ENCODE measurements around the gene FAM89A.
"Not testable (repeated sequence)": the region's sequence is repeated elsewhere in the genome, so short reads cannot be mapped to it uniquely, and the experiment has no call there.

The FAM89A gene

DNA sequence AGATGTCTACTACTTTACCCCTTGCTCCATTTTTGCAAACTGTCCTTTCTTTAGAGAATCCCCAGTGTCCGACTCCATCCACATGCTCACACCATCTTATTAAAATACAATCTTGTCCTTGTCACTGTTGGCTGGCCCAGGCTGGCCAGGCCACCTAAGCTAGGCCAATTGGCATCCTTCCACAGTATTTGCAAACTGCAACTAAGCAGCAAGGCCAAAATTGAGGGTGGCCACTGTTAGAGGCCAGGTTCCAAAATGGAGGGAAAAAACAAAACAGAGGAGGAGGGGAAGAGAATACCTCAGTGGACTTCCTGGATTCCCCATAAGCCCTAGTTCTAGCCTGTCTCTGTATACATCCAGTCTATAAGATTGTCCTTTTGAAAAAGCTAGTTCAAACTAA, 4.3 kb downstream of the FAM89A start:
- H3K4me3 ChIP-seq (ENCODE audit: control insufficient read depth in 1 of 7, extremely low read depth in 1 of 7, insufficient read depth in 4 of 7, low read depth in 2 of 7, low read length in 6 of 7): peak overlapping the region in 1 of 7 experiments; percentile 16
- POLR2A ChIA-PET: no interaction called here
- peaks cover 8 to 79% (median 50%) of the 10 kb centered on the region in 4 experiments for H3K4me1 ChIP-seq (ENCODE audit: control extremely low read depth in 1 of 4, control insufficient read depth in 4 of 4, insufficient read depth in 4 of 4, low read length in 3 of 4)
- CTCF ChIA-PET: no interaction called here
- WGBS (ENCODE audit: insufficient coverage): no CpG with 5 or more reads among the region's 1 CpG
- peaks cover 0 to 3% (median 0%) of the 10 kb centered on the region in 4 experiments for H3K36me3 ChIP-seq (ENCODE audit: control insufficient read depth in 4 of 4, insufficient read depth in 4 of 4, low read length in 3 of 4)
- peaks cover 0 to 13% (median 10%) of the 10 kb centered on the region in 5 experiments for H3K27me3 ChIP-seq (replicated peaks in 2 of 5; ENCODE audit: control insufficient read depth in 4 of 5, insufficient read depth in 5 of 5, low read length in 4 of 5)
- no peak for DNase-seq
- no peak overlapping the region for H3K27ac ChIP-seq (ENCODE audit: insufficient read depth in 1 of 2, low read depth in 1 of 2, low read length in 2 of 2, poor library complexity in 1 of 2, severe bottlenecking in 2 of 2)
- H3K9me3 ChIP-seq (ENCODE audit: control extremely low read depth in 1 of 5, control insufficient read depth in 4 of 5, insufficient read depth in 2 of 5, low read depth in 1 of 5, low read length in 4 of 5): no peaks in the 10 kb centered on the region

DNA sequence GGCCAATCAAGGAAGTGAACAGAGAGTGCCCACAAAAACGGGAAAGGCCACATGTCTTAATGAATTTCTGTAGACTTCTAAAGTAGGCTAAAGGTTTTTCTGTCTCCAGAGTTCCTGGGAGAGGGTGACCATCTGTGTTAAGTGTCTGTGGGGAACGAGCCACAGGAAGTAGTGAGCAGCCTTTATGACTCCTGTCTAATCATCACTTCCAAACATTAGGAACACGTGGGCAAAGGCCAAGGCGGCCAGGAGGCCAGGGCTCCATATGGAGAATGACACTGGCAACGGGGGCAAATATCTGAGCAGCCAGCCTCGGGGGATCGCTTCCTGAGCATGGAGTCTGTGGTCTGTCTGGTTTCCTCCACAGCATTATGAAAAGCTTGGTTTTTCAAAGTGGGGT, 7.1 kb downstream of the FAM89A start:
- CTCF ChIA-PET: interaction anchor here (1.0 to 1.4 kb wide), 2 partner anchors 18 to 49 kb away, joined by 3 to 4 read pairs; no protein-coding TSS in a partner anchor

DNA sequence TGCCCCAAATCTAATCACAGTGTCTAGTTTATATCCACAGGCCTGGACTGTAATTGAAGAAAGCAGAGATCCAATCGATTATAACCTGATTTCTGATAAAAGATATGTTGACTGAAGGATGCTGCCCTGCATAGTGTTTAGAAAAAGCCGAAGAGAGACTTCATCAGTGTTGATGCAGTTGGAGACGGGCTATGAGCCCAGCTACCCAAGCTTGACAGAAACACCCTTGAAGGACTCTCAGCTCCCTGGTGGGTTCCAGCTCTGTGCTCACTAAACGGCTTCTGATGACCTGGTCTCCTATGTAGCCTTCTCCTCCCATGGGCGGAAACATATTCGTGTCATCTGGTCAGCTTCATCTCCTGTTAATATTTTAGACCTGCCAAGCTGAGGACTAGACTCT, 10.2 kb downstream of the FAM89A start:
- no peak for DNase-seq
- ChIA-PET CTCF (interaction anchor here (1.1 kb wide), 1 partner anchor 188 kb away, joined by 3 read pairs; no protein-coding TSS in a partner anchor), POLR2A (no interaction called here)
- H3K9me3 ChIP-seq (ENCODE audit: control extremely low read depth in 1 of 5, control insufficient read depth in 4 of 5, insufficient read depth in 2 of 5, low read depth in 1 of 5, low read length in 4 of 5): no peaks in the 10 kb centered on the region
- H3K4me1 ChIP-seq (ENCODE audit: control extremely low read depth in 1 of 4, control insufficient read depth in 4 of 4, insufficient read depth in 4 of 4, low read length in 3 of 4): peaks cover 0 to 63% (median 35%) of the 10 kb centered on the region in 4 experiments
- 93% methylated on average over 4 of the region's 6 CpGs for WGBS (ENCODE audit: insufficient coverage)
- no peaks in the 10 kb centered on the region for H3K27me3 ChIP-seq (replicated peaks in 2 of 5; ENCODE audit: control insufficient read depth in 4 of 5, insufficient read depth in 5 of 5, low read length in 4 of 5)
- no peak overlapping the region for H3K4me3 ChIP-seq (ENCODE audit: control insufficient read depth in 1 of 7, extremely low read depth in 1 of 7, insufficient read depth in 4 of 7, low read depth in 2 of 7, low read length in 6 of 7)
- H3K36me3 ChIP-seq (ENCODE audit: control insufficient read depth in 4 of 4, insufficient read depth in 4 of 4, low read length in 3 of 4): peaks cover 0 to 17% (median 0%) of the 10 kb centered on the region in 4 experiments
- H3K27ac ChIP-seq (ENCODE audit: insufficient read depth in 1 of 2, low read depth in 1 of 2, low read length in 2 of 2, poor library complexity in 1 of 2, severe bottlenecking in 2 of 2): no peak overlapping the region

More for the DNA sequence above, 7.1 kb downstream of the FAM89A start:
- no peak overlapping the region for H3K27ac ChIP-seq (ENCODE audit: insufficient read depth in 1 of 2, low read depth in 1 of 2, low read length in 2 of 2, poor library complexity in 1 of 2, severe bottlenecking in 2 of 2)
- peak overlapping the region in 2 of 7 experiments; percentile 34 to 45 for H3K4me3 ChIP-seq (ENCODE audit: control insufficient read depth in 1 of 7, extremely low read depth in 1 of 7, insufficient read depth in 4 of 7, low read depth in 2 of 7, low read length in 6 of 7)
- H3K4me1 ChIP-seq (ENCODE audit: control extremely low read depth in 1 of 4, control insufficient read depth in 4 of 4, insufficient read depth in 4 of 4, low read length in 3 of 4): peaks cover 8 to 78% (median 43%) of the 10 kb centered on the region in 4 experiments
- POLR2A ChIA-PET: no interaction called here
- peak in 2 of 3 donors; percentile 20 to 39 for DNase-seq
- H3K27me3 ChIP-seq (replicated peaks in 2 of 5; ENCODE audit: control insufficient read depth in 4 of 5, insufficient read depth in 5 of 5, low read length in 4 of 5): peaks cover 0 to under 1% (median 0%) of the 10 kb centered on the region in 5 experiments
- H3K36me3 ChIP-seq (ENCODE audit: control insufficient read depth in 4 of 4, insufficient read depth in 4 of 4, low read length in 3 of 4): peaks cover 0 to 7% (median 0%) of the 10 kb centered on the region in 4 experiments
- H3K9me3 ChIP-seq (ENCODE audit: control extremely low read depth in 1 of 5, control insufficient read depth in 4 of 5, insufficient read depth in 2 of 5, low read depth in 1 of 5, low read length in 4 of 5): no peaks in the 10 kb centered on the region
- 2% methylated on average over 7 of the region's 7 CpGs for WGBS (ENCODE audit: insufficient coverage)

DNA sequence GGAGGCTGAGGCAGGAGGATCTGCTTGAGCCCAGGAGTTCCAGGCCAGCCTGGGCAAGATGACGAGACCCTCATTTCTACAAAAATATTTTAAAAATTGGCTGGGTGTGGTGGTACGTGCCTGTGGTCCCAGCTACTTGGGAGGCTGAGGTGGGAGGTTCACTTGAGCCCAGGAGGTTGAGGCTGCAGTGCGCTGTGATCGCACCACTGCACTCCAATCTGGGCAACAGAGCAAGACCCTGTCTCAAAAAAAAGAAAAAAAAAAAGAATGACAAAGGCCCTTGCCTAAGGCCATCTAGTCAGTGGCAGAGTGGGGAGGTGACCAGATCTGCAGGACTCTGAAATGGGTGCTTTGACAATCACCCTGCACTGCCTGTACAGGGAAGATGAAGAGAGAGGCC, 10.8 kb downstream of the FAM89A start:
- H3K4me3 ChIP-seq (ENCODE audit: control insufficient read depth in 1 of 7, extremely low read depth in 1 of 7, insufficient read depth in 4 of 7, low read depth in 2 of 7, low read length in 6 of 7); POLR2A ChIA-PET; H3K27me3 ChIP-seq (replicated peaks in 2 of 5; ENCODE audit: control insufficient read depth in 4 of 5, insufficient read depth in 5 of 5, low read length in 4 of 5); H3K27ac ChIP-seq (ENCODE audit: insufficient read depth in 1 of 2, low read depth in 1 of 2, low read length in 2 of 2, poor library complexity in 1 of 2, severe bottlenecking in 2 of 2); H3K9me3 ChIP-seq (ENCODE audit: control extremely low read depth in 1 of 5, control insufficient read depth in 4 of 5, insufficient read depth in 2 of 5, low read depth in 1 of 5, low read length in 4 of 5); DNase-seq: not testable (repeated sequence)
- CTCF ChIA-PET: interaction anchor here (1.1 kb wide), 1 partner anchor 11 kb away, joined by 3 read pairs; the partner anchor contains the start of gene FAM89A
- Histone ChIP-seq H3K4me1 (ENCODE audit: control extremely low read depth in 1 of 4, control insufficient read depth in 4 of 4, insufficient read depth in 4 of 4, low read length in 3 of 4) (peaks cover 0 to 59% (median 35%) of the 10 kb centered on the region in 4 experiments), H3K36me3 (ENCODE audit: control insufficient read depth in 4 of 4, insufficient read depth in 4 of 4, low read length in 3 of 4) (peaks cover 0 to 17% (median 0%) of the 10 kb centered on the region in 4 experiments)
- 100% methylated on average over 4 of the region's 4 CpGs for WGBS (ENCODE audit: insufficient coverage)

DNA sequence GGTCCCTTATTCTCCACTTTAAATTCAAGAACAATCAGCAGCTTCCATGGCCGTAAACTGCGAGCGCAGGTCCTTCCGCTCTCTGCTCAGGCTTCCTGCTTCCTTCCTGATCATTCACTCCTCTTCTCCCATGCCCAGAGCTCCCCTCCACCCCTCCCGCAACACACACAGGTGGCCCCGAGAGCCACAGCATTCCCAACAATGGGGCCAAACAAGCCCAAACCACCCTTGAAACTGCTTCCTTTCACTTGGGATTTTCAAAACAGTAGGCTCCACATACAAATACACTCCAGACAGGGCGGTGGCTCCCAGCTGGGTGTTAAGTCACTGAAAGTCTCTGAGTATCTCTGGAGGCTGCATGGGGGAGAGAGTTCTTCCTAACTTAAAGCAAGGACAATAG, 11.4 kb downstream of the FAM89A start:
- H3K27ac ChIP-seq (ENCODE audit: insufficient read depth in 1 of 2, low read depth in 1 of 2, low read length in 2 of 2, poor library complexity in 1 of 2, severe bottlenecking in 2 of 2): no peak overlapping the region
- peak in 2 of 3 donors; percentile 26 to 27 for DNase-seq
- no peaks in the 10 kb centered on the region for H3K27me3 ChIP-seq (replicated peaks in 2 of 5; ENCODE audit: control insufficient read depth in 4 of 5, insufficient read depth in 5 of 5, low read length in 4 of 5)
- H3K9me3 ChIP-seq (ENCODE audit: control extremely low read depth in 1 of 5, control insufficient read depth in 4 of 5, insufficient read depth in 2 of 5, low read depth in 1 of 5, low read length in 4 of 5): no peaks in the 10 kb centered on the region
- H3K4me3 ChIP-seq (ENCODE audit: control insufficient read depth in 1 of 7, extremely low read depth in 1 of 7, insufficient read depth in 4 of 7, low read depth in 2 of 7, low read length in 6 of 7): peak overlapping the region in 6 of 7 experiments; percentile 13 to 72 (median 52)
- H3K36me3 ChIP-seq (ENCODE audit: control insufficient read depth in 4 of 4, insufficient read depth in 4 of 4, low read length in 3 of 4): peaks cover 0 to 15% (median 0%) of the 10 kb centered on the region in 4 experiments
- peaks cover 0 to 53% (median 32%) of the 10 kb centered on the region in 4 experiments for H3K4me1 ChIP-seq (ENCODE audit: control extremely low read depth in 1 of 4, control insufficient read depth in 4 of 4, insufficient read depth in 4 of 4, low read length in 3 of 4)
- WGBS (ENCODE audit: insufficient coverage): 0% methylated on average over 6 of the region's 7 CpGs
- CTCF ChIA-PET: interaction anchor here (1.1 kb wide), 1 partner anchor 12 kb away, joined by 3 read pairs; the partner anchor contains the start of gene FAM89A
- POLR2A ChIA-PET: no interaction called here

DNA sequence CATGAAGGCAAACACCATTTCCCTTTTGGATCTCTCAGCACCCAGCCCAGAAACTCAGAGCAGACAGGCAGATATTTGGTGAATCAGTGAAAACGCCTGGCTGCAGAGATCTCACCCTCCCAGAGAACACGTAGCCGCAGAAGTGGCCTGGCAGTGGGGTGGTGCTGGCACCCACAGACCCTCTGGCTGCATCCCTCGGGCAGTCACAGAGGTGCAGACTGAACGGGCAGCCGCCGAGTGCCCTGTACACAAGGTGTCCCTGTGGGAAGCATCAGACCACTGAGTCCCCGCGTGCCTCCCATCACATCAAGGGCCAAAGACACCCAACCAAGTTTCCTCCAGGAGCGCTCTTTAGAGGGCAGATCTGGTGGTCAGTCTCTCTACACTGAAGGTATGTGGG, 12.1 kb downstream of the FAM89A start:
- no peak for DNase-seq
- Histone ChIP-seq H3K36me3 (ENCODE audit: control insufficient read depth in 4 of 4, insufficient read depth in 4 of 4, low read length in 3 of 4) (peaks cover 0 to 17% (median 0%) of the 10 kb centered on the region in 4 experiments), H3K4me3 (ENCODE audit: control insufficient read depth in 1 of 7, extremely low read depth in 1 of 7, insufficient read depth in 4 of 7, low read depth in 2 of 7, low read length in 6 of 7) (peak overlapping the region in 1 of 7 experiments; percentile 51), H3K9me3 (ENCODE audit: control extremely low read depth in 1 of 5, control insufficient read depth in 4 of 5, insufficient read depth in 2 of 5, low read depth in 1 of 5, low read length in 4 of 5) (no peaks in the 10 kb centered on the region), H3K27ac (ENCODE audit: insufficient read depth in 1 of 2, low read depth in 1 of 2, low read length in 2 of 2, poor library complexity in 1 of 2, severe bottlenecking in 2 of 2) (no peak overlapping the region), H3K27me3 (replicated peaks in 2 of 5; ENCODE audit: control insufficient read depth in 4 of 5, insufficient read depth in 5 of 5, low read length in 4 of 5) (no peaks in the 10 kb centered on the region), H3K4me1 (ENCODE audit: control extremely low read depth in 1 of 4, control insufficient read depth in 4 of 4, insufficient read depth in 4 of 4, low read length in 3 of 4) (peaks cover 0 to 46% (median 26%) of the 10 kb centered on the region in 4 experiments)
- CTCF ChIA-PET: interaction anchor here (0.8 kb wide), 1 partner anchor 18 kb away, joined by 3 read pairs; no protein-coding TSS in a partner anchor
- POLR2A ChIA-PET: no interaction called here
- 99% methylated on average over 9 of the region's 10 CpGs for WGBS (ENCODE audit: insufficient coverage)

DNA sequence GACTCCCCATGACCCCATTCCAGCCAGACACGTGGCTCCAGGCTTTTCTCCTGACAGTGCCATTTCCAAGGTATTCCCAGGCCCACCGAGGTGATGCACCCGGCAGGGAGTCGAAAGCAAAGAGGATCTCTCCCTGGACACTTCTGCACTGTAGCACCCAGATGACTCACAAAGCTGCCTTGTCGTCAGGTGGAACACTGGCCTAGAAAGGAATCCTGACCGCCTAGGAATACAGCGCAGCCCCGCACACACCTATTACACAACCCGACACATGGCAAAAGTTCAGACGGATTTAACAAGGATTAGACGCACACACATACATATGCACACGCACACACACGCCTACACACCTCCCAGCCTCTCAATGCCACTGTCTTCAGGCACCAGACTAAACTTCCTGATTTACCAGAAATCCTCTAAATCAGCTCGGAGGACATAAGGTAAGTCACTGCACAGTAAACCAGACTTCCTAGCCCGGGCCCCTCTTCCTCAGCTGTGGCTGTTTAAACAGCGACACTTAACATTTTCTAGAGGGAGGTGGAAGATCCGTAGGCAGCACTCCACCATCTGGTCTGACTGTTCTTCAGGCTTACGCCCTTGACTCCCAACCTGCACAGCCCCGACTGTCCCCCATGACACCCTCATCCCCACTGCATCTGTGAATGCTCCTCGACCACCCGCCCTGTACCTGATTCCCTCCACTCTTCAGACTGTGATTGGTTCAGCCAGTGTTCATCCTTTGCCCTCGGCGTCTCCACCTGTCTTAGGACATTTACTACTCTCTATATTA, 12.7 kb downstream of the FAM89A start:
- Histone ChIP-seq H3K9me3 (ENCODE audit: control extremely low read depth in 1 of 5, control insufficient read depth in 4 of 5, insufficient read depth in 2 of 5, low read depth in 1 of 5, low read length in 4 of 5) (no peaks in the 10 kb centered on the region), H3K4me1 (ENCODE audit: control extremely low read depth in 1 of 4, control insufficient read depth in 4 of 4, insufficient read depth in 4 of 4, low read length in 3 of 4) (peaks cover 0 to 40% (median 20%) of the 10 kb centered on the region in 4 experiments), H3K27me3 (replicated peaks in 2 of 5; ENCODE audit: control insufficient read depth in 4 of 5, insufficient read depth in 5 of 5, low read length in 4 of 5) (no peaks in the 10 kb centered on the region), H3K27ac (ENCODE audit: insufficient read depth in 1 of 2, low read depth in 1 of 2, low read length in 2 of 2, poor library complexity in 1 of 2, severe bottlenecking in 2 of 2) (no peak overlapping the region), H3K4me3 (ENCODE audit: control insufficient read depth in 1 of 7, extremely low read depth in 1 of 7, insufficient read depth in 4 of 7, low read depth in 2 of 7, low read length in 6 of 7) (no peak overlapping the region), H3K36me3 (ENCODE audit: control insufficient read depth in 4 of 4, insufficient read depth in 4 of 4, low read length in 3 of 4) (peaks cover 0 to 17% (median 0%) of the 10 kb centered on the region in 4 experiments)
- CTCF ChIA-PET: interaction anchor here (0.8 kb wide), 1 partner anchor 19 kb away, joined by 3 read pairs; no protein-coding TSS in a partner anchor
- WGBS (ENCODE audit: insufficient coverage): 77% methylated on average over 23 of the region's 23 CpGs
- POLR2A ChIA-PET: no interaction called here
- DNase-seq: no peak

Measured in common myeloid progenitor, CD34-positive (primary cell).